ENCODE results near the gene PRAMEF1.

DNA sequence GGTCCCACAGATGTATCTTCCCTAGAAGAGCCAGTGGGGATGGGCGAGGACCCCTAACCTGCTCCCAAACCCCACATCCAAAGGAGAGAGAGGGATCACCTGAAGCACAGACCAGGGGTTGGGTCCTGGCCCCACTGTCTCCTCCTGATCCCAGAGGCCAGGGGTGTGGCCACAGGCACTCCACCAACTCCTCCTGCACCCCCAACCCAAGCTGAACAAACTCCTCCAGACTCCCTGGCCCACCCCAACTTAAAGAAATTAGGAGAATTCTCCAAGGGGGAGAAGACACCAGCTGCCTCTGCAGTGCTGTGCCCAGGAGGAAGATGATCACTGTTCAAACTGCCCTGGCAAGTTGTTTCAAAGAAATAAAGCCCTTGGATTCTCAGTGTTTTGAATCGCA, 22.2 kb upstream of the PRAMEF1 start:
- TF ChIP-seq, protein P1, sequence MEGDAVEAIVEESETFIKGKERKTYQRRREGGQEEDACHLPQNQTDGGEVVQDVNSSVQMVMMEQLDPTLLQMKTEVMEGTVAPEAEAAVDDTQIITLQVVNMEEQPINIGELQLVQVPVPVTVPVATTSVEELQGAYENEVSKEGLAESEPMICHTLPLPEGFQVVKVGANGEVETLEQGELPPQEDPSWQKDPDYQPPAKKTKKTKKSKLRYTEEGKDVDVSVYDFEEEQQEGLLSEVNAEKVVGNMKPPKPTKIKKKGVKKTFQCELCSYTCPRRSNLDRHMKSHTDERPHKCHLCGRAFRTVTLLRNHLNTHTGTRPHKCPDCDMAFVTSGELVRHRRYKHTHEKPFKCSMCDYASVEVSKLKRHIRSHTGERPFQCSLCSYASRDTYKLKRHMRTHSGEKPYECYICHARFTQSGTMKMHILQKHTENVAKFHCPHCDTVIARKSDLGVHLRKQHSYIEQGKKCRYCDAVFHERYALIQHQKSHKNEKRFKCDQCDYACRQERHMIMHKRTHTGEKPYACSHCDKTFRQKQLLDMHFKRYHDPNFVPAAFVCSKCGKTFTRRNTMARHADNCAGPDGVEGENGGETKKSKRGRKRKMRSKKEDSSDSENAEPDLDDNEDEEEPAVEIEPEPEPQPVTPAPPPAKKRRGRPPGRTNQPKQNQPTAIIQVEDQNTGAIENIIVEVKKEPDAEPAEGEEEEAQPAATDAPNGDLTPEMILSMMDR (IDR thresholded peaks at IDR 0.05; ENCODE audit: low read depth, low read length, poor library complexity, severe bottlenecking), result no peak
- no peak for TF ChIP-seq EZH2phosphoT487 (IDR thresholded peaks at IDR 0.05; ENCODE audit: borderline replicate concordance, low read length)
